Fibroblast of mammary gland (primary cell): ENCODE results near the gene ING1.
A peak's percentile ranks its signal among the peaks of the same experiment; 100 is the strongest.

Experiments
- DNase-seq: peaks from one replicate; pipeline ENCODE4 v3.0.0-alpha.2; 2010; ENCODE audit warnings: low read depth
- H3K4me3 ChIP-seq: 2 replicates; pipeline ENCODE4 v1.5.1; 2011; ENCODE audit warnings: low read depth, mild to moderate bottlenecking, low read length, moderate library complexity; ENCODE audit not compliant: control insufficient read depth
- TF ChIP-seq, protein P1 (sequence below): conservative IDR thresholded peaks from 2 replicates; pipeline ENCODE4 v1.5.1; 2011; ENCODE audit warnings: low read depth, low read length, inconsistent platforms; ENCODE audit not compliant: control insufficient read depth, insufficient read depth

Gene ING1

DNA sequence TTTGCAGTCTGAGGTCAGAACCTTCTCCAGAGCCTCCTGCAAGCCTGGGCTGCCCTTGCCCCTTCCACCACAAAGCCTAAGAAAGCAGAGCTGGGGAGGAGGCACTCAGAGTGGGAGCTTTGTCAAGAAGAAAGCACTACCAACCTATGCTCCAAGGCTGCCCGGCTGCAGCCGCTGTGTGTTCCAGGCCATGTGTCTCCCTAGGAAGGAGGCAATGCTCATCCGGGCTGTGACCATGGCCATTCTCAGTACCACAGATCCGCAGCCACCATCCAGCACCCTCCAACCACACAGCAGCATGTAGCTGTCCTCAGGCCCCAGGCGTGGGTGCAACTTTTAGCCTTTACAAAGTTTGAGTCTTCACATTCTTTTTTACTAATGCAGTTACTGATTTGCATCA is 29.6 kb upstream of the ING1 start:
- TF ChIP-seq, protein P1, sequence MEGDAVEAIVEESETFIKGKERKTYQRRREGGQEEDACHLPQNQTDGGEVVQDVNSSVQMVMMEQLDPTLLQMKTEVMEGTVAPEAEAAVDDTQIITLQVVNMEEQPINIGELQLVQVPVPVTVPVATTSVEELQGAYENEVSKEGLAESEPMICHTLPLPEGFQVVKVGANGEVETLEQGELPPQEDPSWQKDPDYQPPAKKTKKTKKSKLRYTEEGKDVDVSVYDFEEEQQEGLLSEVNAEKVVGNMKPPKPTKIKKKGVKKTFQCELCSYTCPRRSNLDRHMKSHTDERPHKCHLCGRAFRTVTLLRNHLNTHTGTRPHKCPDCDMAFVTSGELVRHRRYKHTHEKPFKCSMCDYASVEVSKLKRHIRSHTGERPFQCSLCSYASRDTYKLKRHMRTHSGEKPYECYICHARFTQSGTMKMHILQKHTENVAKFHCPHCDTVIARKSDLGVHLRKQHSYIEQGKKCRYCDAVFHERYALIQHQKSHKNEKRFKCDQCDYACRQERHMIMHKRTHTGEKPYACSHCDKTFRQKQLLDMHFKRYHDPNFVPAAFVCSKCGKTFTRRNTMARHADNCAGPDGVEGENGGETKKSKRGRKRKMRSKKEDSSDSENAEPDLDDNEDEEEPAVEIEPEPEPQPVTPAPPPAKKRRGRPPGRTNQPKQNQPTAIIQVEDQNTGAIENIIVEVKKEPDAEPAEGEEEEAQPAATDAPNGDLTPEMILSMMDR: no peak
- no peak for DNase-seq
- no peak overlapping the region for H3K4me3 ChIP-seq

DNA sequence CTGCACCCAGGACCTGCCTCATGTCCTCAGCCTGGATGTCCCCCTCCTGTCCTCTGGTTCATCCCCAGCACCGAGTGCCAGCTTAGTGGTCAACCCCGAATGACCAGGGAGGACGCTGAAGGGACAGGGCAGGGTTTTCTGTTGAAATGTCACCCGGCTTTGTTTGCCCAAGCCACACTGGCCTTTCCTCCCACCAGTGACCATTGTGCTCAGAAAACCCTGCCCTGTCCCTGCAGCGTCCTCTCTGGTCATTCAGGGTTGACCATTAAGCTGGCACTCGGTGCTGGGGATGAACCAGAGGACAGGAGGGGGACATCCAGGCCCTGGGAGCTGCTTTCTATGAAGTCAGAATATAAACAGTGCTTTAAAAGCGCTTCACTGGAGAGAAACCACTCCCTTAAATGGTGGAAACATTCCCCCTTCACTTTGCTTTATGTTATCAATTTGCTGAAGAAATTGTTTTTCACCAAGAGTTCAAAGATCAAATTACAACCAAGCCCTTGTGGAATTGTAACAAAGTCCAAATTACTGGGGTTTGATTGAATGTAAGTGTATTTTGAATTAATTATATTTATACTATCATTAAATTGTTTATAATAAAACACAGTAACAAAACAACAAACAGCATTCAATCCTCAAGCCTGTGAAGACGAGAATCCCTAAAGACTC is 29.0 kb upstream of the ING1 start:
- TF ChIP-seq, protein P1: no peak
- DNase-seq: no peak
- no peak overlapping the region for H3K4me3 ChIP-seq

DNA sequence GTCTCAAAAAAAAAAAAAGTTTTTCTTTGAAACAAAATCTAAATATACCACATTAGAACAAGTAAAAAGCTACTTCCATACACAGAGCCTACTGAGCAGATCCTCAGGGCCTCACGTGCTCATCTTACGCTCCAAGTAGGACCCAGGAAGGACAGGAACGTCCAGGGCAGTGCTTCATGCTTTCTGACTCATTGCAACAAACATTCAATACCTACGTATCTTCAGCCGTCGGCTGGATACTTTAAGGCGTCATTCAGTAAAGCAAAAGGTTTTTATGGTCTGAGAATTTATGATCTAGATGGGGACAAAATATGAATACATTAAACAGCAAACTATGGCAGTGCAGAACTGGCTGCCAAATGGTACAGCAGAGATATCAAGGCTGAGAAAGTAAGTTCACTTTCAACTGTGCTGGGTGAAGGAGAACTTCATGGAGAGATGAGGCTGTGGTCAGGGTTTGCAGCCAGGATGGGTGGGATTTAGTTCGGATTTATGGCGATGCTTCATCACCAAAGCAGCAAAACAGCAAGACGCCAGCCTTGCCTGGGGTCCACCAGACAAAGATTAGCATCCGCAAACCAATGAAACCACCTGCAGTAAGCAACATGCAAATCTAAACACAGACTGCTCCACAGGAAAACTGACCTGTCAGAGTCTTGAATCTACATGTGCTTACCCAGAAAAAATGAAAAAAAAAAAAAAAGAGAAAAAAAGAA is 28.0 kb upstream of the ING1 start:
- peak; percentile 79 for DNase-seq
- TF ChIP-seq, protein P1: no peak
- no peak overlapping the region for H3K4me3 ChIP-seq

DNA sequence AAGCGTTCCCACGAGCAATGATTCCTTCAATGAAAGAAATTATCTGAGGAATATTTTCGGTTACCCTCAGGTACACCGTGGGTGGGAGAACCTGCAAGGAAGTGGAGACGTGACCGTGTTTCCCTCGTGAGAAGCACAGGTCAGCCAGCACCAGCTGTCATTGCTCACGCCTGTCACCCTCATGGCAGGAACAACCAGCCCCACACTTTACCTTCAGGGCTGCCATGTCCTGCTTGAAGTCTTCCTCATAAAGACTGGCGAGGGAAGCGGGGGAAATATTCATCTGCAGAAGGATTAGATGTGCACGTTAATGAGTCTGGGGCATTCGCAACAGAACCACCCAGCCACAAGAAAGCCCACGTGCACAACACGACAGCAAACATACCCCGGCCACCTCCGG is 25.8 kb upstream of the ING1 start:
- H3K4me3 ChIP-seq: no peak overlapping the region
- DNase-seq: no peak
- TF ChIP-seq, protein P1: no peak

DNA sequence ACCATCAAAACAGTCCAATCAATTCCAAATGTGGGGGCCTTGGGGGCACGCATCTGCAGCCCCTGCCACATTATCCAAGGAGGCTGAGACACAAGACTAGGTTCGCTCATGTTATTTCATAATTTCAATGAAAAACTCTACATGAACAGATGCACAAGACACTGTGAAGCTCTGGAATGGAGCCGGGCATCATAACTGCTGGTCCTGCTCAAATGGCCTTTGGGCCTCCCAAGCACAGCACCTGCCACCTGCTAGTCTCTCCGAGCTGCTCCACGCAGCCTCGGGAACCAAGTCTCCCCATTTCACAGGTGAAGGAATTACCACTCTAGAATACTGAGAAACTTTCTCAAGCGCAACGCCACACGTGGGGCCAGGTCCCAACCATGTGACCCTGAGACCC is 24.5 kb upstream of the ING1 start:
- TF ChIP-seq, protein P1: no peak
- no peak overlapping the region for H3K4me3 ChIP-seq
- no peak for DNase-seq

DNA sequence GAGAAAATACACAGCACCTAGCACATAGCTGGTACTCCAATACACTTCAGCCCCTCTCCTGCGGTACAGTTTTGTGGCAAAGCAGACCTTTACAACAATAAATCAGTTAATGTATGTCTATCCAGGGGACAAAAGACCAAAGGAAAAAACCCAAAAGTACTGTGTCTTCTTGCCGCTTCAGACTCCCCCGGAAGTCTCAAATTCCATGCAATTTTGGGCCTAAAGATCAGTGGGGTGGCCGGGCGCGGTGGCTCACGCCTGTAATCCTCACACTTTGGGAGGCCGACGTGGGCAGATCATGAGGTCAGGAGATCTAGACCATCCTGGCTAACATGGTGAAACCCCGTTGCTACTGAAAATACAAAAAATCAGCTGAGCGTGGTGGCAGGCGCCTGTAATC is 23.8 kb upstream of the ING1 start:
- no peak overlapping the region for H3K4me3 ChIP-seq
- no peak for DNase-seq
- TF ChIP-seq, protein P1: no peak
